ENCODE results near the gene INHBE. TPM values are rescaled to one million over a fixed set of nuclear protein-coding genes. Genes with fewer than 3 reads are reported as not detected.
"Not testable (repeated sequence)": the region's sequence is repeated elsewhere in the genome, so short reads cannot be mapped to it uniquely, and the experiment has no call there.

Gene INHBE
- total and polyA plus RNA-seq, 9 donors, result not detected

DNA sequence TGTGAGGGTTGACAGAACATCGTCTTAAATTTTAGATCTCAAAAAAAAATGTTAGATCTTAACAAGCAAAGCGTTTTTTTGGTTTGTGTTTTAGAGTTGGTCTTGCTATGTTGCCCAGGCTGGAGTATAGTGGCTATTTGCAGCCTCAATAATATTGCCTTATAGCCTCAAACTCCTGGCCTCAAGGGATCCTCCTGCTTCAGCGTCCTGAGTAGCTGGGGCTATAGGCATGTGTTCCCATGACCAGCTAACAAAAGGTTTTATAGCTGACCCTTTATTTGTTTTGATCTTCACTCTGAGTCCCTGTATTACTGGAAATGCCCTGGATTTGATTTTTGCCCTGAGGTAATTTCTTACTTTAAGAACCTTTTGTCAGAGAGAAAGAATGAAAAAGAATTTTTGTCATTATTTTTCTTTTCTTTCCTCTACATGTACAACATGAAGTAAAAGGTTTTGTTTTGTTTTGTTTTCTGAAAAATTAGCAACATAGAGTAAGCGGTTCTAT is 15.3 kb upstream of the INHBE start:
- Histone ChIP-seq H3K36me3 (no peaks in the 10 kb centered on the region), H3K27me3 (no peaks in the 10 kb centered on the region), H3K4me3 (no peak overlapping the region), H3K9me3 (no peaks in the 10 kb centered on the region), H3K4me1 (ENCODE audit: insufficient read depth) (no peaks in the 10 kb centered on the region), H3K27ac (no peak overlapping the region)
- intact Hi-C loops (cut with DNase I), result loop anchor here in 1 of 4 donors (5.0 kb wide), 1 partner anchor 173 kb away; no protein-coding TSS in a partner anchor
- WGBS, 3 donors, result 62 to 82% (median 74%) methylated on average over 4 of the region's 4 CpGs
- TF ChIP-seq, protein P1, sequence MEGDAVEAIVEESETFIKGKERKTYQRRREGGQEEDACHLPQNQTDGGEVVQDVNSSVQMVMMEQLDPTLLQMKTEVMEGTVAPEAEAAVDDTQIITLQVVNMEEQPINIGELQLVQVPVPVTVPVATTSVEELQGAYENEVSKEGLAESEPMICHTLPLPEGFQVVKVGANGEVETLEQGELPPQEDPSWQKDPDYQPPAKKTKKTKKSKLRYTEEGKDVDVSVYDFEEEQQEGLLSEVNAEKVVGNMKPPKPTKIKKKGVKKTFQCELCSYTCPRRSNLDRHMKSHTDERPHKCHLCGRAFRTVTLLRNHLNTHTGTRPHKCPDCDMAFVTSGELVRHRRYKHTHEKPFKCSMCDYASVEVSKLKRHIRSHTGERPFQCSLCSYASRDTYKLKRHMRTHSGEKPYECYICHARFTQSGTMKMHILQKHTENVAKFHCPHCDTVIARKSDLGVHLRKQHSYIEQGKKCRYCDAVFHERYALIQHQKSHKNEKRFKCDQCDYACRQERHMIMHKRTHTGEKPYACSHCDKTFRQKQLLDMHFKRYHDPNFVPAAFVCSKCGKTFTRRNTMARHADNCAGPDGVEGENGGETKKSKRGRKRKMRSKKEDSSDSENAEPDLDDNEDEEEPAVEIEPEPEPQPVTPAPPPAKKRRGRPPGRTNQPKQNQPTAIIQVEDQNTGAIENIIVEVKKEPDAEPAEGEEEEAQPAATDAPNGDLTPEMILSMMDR (IDR thresholded peaks at IDR 0.05), result no peak
- TF ChIP-seq POLR2A (IDR thresholded peaks at IDR 0.05), result no peak
- no peak for TF ChIP-seq EP300 (IDR thresholded peaks at IDR 0.05)
- DNase-seq, result no peak

GRCh38 chr12:57441393-57441792 is 13.7 kb upstream of the INHBE start:
- intact Hi-C loops (cut with DNase I); H3K27ac ChIP-seq; H3K4me3 ChIP-seq; H3K9me3 ChIP-seq; DNase-seq; H3K27me3 ChIP-seq; H3K36me3 ChIP-seq; H3K4me1 ChIP-seq (ENCODE audit: insufficient read depth): not testable (repeated sequence)
- WGBS, 3 donors, result 85 to 91% (median 90%) methylated on average over 2 of the region's 2 CpGs

- Histone ChIP-seq H3K4me3 (no peak overlapping the region), H3K27me3 (no peaks in the 10 kb centered on the region), H3K36me3 (no peaks in the 10 kb centered on the region), H3K27ac (no peak overlapping the region), H3K9me3 (no peaks in the 10 kb centered on the region), H3K4me1 (ENCODE audit: insufficient read depth) (no peaks in the 10 kb centered on the region)
- 39 to 93% (median 46%) methylated on average over 1 of the region's 1 CpG for WGBS, 3 donors
- intact Hi-C loops (cut with DNase I), result no loop called here
- TF ChIP-seq POLR2A (IDR thresholded peaks at IDR 0.05) (no peak), EP300 (IDR thresholded peaks at IDR 0.05) (no peak)
- TF ChIP-seq, protein P1 (IDR thresholded peaks at IDR 0.05), result no peak
- no peak for DNase-seq
These were observed 13.2 kb upstream of the INHBE start for GRCh38 chr12:57441846-57442427.

DNA sequence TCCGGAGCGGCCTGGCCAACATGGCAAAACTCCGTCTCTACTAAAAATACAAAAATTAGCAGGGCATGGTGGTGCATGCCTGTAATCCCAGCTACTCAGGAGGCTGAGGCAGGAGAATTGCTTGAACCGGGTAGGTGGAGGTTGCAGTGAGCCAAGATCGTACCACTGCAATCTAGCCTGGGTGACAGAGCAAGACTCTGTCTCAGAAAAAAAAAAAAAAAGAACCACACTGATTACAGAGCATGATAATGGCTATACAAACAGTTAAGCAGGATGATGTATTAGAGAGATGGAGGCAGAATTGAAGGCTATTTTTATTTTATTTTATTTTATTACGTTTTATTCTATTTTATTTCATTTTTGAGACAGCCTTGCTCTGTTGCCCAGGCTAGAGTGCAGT is 10.8 kb upstream of the INHBE start:
- 75 to 81% (median 77%) methylated on average over 6 of the region's 6 CpGs for WGBS, 3 donors
- H3K4me1 ChIP-seq (ENCODE audit: insufficient read depth); H3K27ac ChIP-seq; H3K36me3 ChIP-seq; DNase-seq; H3K9me3 ChIP-seq; intact Hi-C loops (cut with DNase I); H3K27me3 ChIP-seq; H3K4me3 ChIP-seq: not testable (repeated sequence)

DNA sequence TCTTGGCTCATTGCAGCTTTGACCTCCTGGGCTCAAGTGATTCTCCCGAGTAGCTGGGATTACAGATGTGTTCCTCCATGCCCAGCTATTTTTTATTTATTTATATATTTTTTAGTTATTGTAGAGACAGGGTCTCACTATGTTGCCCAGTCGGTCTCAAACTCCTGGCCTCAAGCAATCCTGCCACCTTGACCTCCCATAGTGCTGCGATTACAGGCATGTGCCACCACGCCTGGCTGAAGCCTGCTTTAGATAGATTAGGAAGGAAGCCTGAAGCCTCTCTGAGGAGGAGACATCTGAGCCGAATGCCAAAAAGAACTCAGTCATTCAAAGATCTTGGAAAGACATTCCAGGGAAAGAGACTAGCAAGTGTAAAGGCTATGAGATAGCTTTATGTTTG is 10.4 kb upstream of the INHBE start:
- no peak overlapping the region for H3K27ac ChIP-seq
- no peak for DNase-seq
- TF ChIP-seq POLR2A (IDR thresholded peaks at IDR 0.05), result no peak
- H3K27me3 ChIP-seq, result no peaks in the 10 kb centered on the region
- no peaks in the 10 kb centered on the region for H3K36me3 ChIP-seq
- intact Hi-C loops (cut with DNase I), result no loop called here
- H3K4me1 ChIP-seq (ENCODE audit: insufficient read depth), result no peaks in the 10 kb centered on the region
- no peaks in the 10 kb centered on the region for H3K9me3 ChIP-seq
- no peak overlapping the region for H3K4me3 ChIP-seq
- 79 to 84% (median 81%) methylated on average over 5 of the region's 5 CpGs for WGBS, 3 donors

GRCh38 chr12:57446292-57446960 is 8.7 kb upstream of the INHBE start:
- Histone ChIP-seq H3K4me3 (no peak overlapping the region), H3K9me3 (no peaks in the 10 kb centered on the region), H3K27me3 (no peaks in the 10 kb centered on the region), H3K4me1 (ENCODE audit: insufficient read depth) (no peaks in the 10 kb centered on the region), H3K36me3 (no peaks in the 10 kb centered on the region), H3K27ac (no peak overlapping the region)
- DNase-seq, result no peak
- intact Hi-C loops (cut with DNase I), result no loop called here
- TF ChIP-seq, protein P1 (IDR thresholded peaks at IDR 0.05), result no peak
- TF ChIP-seq EP300 (IDR thresholded peaks at IDR 0.05) (no peak), POLR2A (IDR thresholded peaks at IDR 0.05) (no peak)
- WGBS, 3 donors, result 90 to 96% (median 94%) methylated on average over 6 of the region's 6 CpGs

Data from ovary (tissue), 9 donors.